ENCODE results near the gene ACACB. TPM values are rescaled to one million over a fixed set of nuclear protein-coding genes. Genes with fewer than 3 reads are reported as not detected.
"Not testable (repeated sequence)": the region's sequence is repeated elsewhere in the genome, so short reads cannot be mapped to it uniquely, and the experiment has no call there.

Gene ACACB
- total and polyA plus RNA-seq, 2 donors from 2014 or later: 13.8 to 56.8 TPM

DNA sequence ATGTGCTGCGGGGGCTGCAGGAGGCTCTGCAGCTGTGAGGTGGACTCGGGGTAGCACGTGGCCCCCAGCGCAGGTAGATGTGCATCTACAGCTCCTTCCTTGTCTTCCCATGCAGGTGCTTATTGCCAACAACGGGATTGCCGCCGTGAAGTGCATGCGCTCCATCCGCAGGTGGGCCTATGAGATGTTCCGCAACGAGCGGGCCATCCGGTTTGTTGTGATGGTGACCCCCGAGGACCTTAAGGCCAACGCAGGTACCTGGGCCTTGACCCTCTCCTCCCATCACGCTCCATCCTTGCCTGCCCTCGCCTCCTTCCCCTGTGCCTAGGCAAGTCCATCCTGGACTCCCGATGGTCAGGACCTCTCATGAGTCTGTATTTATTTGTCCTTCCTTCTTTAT lies 51.4 kb downstream of the ACACB start:
- FAIRE-seq (no peak), DNase-seq (no peak)
- Histone ChIP-seq H3K4me3 (ENCODE audit: low read length in 3 of 3) (no peak overlapping the region), H3K9me3 (ENCODE audit: control insufficient read depth in 2 of 3, insufficient read depth in 1 of 3, low read length in 3 of 3) (no peaks in the 10 kb centered on the region), H3K4me1 (ENCODE audit: control insufficient read depth in 2 of 3, insufficient read depth in 2 of 3, low read depth in 1 of 3, low read length in 3 of 3) (no peaks in the 10 kb centered on the region), H3K9ac (ENCODE audit: low read length in 3 of 3) (no peak overlapping the region), H3K27me3 (ENCODE audit: control insufficient read depth, insufficient read depth, low read length) (no peaks in the 10 kb centered on the region), H3K27ac (ENCODE audit: low read depth in 2 of 2, low read length in 2 of 2) (no peak overlapping the region), H3K36me3 (ENCODE audit: control insufficient read depth in 2 of 3, insufficient read depth in 3 of 3, low read length in 3 of 3) (peaks cover 5 to 48% (median 25%) of the 10 kb centered on the region in 3 donors)
- intact Hi-C loops (cut with DNase I): no loop called here
- TF ChIP-seq, protein P1, sequence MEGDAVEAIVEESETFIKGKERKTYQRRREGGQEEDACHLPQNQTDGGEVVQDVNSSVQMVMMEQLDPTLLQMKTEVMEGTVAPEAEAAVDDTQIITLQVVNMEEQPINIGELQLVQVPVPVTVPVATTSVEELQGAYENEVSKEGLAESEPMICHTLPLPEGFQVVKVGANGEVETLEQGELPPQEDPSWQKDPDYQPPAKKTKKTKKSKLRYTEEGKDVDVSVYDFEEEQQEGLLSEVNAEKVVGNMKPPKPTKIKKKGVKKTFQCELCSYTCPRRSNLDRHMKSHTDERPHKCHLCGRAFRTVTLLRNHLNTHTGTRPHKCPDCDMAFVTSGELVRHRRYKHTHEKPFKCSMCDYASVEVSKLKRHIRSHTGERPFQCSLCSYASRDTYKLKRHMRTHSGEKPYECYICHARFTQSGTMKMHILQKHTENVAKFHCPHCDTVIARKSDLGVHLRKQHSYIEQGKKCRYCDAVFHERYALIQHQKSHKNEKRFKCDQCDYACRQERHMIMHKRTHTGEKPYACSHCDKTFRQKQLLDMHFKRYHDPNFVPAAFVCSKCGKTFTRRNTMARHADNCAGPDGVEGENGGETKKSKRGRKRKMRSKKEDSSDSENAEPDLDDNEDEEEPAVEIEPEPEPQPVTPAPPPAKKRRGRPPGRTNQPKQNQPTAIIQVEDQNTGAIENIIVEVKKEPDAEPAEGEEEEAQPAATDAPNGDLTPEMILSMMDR (IDR thresholded peaks at IDR 0.05; ENCODE audit: borderline replicate concordance, extremely low read depth, insufficient read depth): no peak

DNA sequence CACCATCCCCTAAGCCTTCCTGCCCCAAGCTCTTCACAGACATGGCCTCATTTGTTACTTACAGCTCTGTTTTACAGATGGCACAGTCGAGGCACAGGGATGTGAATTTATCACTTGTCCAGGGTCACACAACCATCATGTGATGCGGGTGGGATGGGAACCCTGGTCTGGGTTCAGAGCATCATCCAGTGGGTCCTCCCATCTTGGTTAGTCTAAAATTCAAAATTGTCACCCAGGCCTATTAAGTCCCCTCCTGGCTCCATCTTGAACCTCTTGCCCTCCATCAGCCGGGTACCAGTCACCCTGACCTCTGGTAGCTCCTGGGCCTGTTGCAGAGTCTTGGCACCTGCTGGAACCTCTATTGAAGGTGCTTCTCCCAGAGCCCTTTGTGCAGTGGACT lies 52.9 kb downstream of the ACACB start:
- TF ChIP-seq, protein P1 (IDR thresholded peaks at IDR 0.05; ENCODE audit: borderline replicate concordance, extremely low read depth, insufficient read depth): no peak
- Histone ChIP-seq H3K9me3 (ENCODE audit: control insufficient read depth in 2 of 3, insufficient read depth in 1 of 3, low read length in 3 of 3) (no peaks in the 10 kb centered on the region), H3K4me1 (ENCODE audit: control insufficient read depth in 2 of 3, insufficient read depth in 2 of 3, low read depth in 1 of 3, low read length in 3 of 3) (no peaks in the 10 kb centered on the region), H3K27ac (ENCODE audit: low read depth in 2 of 2, low read length in 2 of 2) (no peak overlapping the region), H3K4me3 (ENCODE audit: low read length in 3 of 3) (no peak overlapping the region), H3K36me3 (ENCODE audit: control insufficient read depth in 2 of 3, insufficient read depth in 3 of 3, low read length in 3 of 3) (peaks cover 11 to 62% (median 38%) of the 10 kb centered on the region in 3 donors), H3K27me3 (ENCODE audit: control insufficient read depth, insufficient read depth, low read length) (no peaks in the 10 kb centered on the region), H3K9ac (ENCODE audit: low read length in 3 of 3) (no peak overlapping the region)
- intact Hi-C loops (cut with DNase I): no loop called here
- DNase-seq: no peak
- no peak for FAIRE-seq

DNA sequence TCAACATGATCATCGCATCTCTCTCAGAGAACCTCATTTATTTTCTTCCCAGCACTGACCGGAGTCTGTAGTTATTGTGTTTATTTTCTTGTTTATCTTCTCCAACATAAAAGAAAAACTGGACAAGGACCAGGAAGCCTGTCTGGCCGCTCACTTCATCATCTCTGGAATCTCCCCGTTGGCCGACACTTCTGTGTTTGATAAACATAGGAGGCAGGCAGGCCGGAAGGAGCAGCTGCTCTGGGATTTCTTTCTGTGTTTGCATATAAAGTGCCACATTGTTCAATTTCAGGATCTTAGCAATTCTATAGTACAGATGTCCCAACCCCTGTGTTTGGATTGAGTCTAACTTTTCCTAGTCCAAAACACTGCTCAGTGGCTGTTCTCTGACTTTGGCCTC lies 53.3 kb downstream of the ACACB start:
- H3K27me3 ChIP-seq (ENCODE audit: control insufficient read depth, insufficient read depth, low read length): no peaks in the 10 kb centered on the region
- peaks cover 11 to 62% (median 38%) of the 10 kb centered on the region in 3 donors for H3K36me3 ChIP-seq (ENCODE audit: control insufficient read depth in 2 of 3, insufficient read depth in 3 of 3, low read length in 3 of 3)
- FAIRE-seq: no peak
- no peak for DNase-seq
- no peak overlapping the region for H3K4me3 ChIP-seq (ENCODE audit: low read length in 3 of 3)
- H3K9ac ChIP-seq (ENCODE audit: low read length in 3 of 3): no peak overlapping the region
- H3K27ac ChIP-seq (ENCODE audit: low read depth in 2 of 2, low read length in 2 of 2): no peak overlapping the region
- no peaks in the 10 kb centered on the region for H3K4me1 ChIP-seq (ENCODE audit: control insufficient read depth in 2 of 3, insufficient read depth in 2 of 3, low read depth in 1 of 3, low read length in 3 of 3)
- TF ChIP-seq, protein P1 (IDR thresholded peaks at IDR 0.05; ENCODE audit: borderline replicate concordance, extremely low read depth, insufficient read depth): no peak
- intact Hi-C loops (cut with DNase I): no loop called here
- no peaks in the 10 kb centered on the region for H3K9me3 ChIP-seq (ENCODE audit: control insufficient read depth in 2 of 3, insufficient read depth in 1 of 3, low read length in 3 of 3)

DNA sequence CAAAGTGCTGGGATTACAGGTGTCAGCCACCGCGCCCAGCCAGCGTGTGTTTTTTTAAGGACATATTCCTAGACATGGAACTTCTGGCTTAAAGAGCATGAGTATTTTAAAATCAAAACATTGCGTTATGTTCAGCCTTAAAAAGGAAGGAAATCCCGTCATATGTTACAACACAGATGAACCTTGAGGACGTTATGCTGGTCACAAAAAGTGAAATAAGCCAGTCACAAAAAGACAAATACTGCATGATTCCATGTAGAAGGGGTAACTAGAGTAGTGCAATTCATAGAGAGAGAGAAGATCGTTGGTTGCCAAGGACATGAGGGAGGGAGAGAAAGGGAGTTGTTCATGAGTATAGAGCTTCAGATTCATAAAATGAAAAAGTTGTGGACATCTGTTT lies 53.9 kb downstream of the ACACB start:
- no peak for FAIRE-seq
- Histone ChIP-seq H3K4me1 (ENCODE audit: control insufficient read depth in 2 of 3, insufficient read depth in 2 of 3, low read depth in 1 of 3, low read length in 3 of 3) (no peaks in the 10 kb centered on the region), H3K9me3 (ENCODE audit: control insufficient read depth in 2 of 3, insufficient read depth in 1 of 3, low read length in 3 of 3) (no peaks in the 10 kb centered on the region), H3K36me3 (ENCODE audit: control insufficient read depth in 2 of 3, insufficient read depth in 3 of 3, low read length in 3 of 3) (peaks cover 11 to 62% (median 38%) of the 10 kb centered on the region in 3 donors), H3K4me3 (ENCODE audit: low read length in 3 of 3) (no peak overlapping the region), H3K27ac (ENCODE audit: low read depth in 2 of 2, low read length in 2 of 2) (no peak overlapping the region), H3K27me3 (ENCODE audit: control insufficient read depth, insufficient read depth, low read length) (no peaks in the 10 kb centered on the region), H3K9ac (ENCODE audit: low read length in 3 of 3) (no peak overlapping the region)
- DNase-seq: no peak
- TF ChIP-seq, protein P1 (IDR thresholded peaks at IDR 0.05; ENCODE audit: borderline replicate concordance, extremely low read depth, insufficient read depth): no peak
- intact Hi-C loops (cut with DNase I): no loop called here

DNA sequence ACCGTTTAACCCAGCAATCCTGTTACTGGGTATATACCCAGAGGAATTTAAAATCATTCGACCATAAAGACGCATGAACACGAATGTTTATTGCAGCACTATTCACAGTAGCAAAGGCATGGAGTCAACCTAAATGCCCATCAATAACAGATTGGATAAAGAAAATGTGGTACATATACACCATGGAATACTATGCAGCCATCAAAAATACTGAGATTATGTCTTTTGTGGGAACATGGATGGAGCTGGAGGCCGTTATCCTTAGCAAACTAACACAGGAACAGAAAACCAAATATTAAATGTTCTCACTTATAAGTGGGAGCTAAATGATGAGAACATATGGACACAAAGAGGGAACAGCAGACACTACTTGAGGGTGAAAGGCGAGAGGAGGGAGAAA lies 56.4 kb downstream of the ACACB start:
- H3K27me3 ChIP-seq (ENCODE audit: control insufficient read depth, insufficient read depth, low read length); H3K4me1 ChIP-seq (ENCODE audit: control insufficient read depth in 2 of 3, insufficient read depth in 2 of 3, low read depth in 1 of 3, low read length in 3 of 3); DNase-seq; intact Hi-C loops (cut with DNase I); FAIRE-seq; H3K9me3 ChIP-seq (ENCODE audit: control insufficient read depth in 2 of 3, insufficient read depth in 1 of 3, low read length in 3 of 3); H3K4me3 ChIP-seq (ENCODE audit: low read length in 3 of 3); H3K27ac ChIP-seq (ENCODE audit: low read depth in 2 of 2, low read length in 2 of 2); H3K9ac ChIP-seq (ENCODE audit: low read length in 3 of 3): not testable (repeated sequence)
- peaks cover 10 to 65% (median 46%) of the 10 kb centered on the region in 3 donors for H3K36me3 ChIP-seq (ENCODE audit: control insufficient read depth in 2 of 3, insufficient read depth in 3 of 3, low read length in 3 of 3)
